ENCODE data around the gene SCAMP2. TPM values are rescaled to one million over a fixed set of nuclear protein-coding genes. Genes with fewer than 3 reads are reported as not detected.
A peak's percentile ranks its signal among the peaks of the same experiment; 100 is the strongest.

Gene SCAMP2
- total and polyA plus RNA-seq, 2 of the 13 experiments (the other 11 are each of a cell fraction or from before 2014, with no cell fraction given) = 34.8 to 121 TPM

DNA sequence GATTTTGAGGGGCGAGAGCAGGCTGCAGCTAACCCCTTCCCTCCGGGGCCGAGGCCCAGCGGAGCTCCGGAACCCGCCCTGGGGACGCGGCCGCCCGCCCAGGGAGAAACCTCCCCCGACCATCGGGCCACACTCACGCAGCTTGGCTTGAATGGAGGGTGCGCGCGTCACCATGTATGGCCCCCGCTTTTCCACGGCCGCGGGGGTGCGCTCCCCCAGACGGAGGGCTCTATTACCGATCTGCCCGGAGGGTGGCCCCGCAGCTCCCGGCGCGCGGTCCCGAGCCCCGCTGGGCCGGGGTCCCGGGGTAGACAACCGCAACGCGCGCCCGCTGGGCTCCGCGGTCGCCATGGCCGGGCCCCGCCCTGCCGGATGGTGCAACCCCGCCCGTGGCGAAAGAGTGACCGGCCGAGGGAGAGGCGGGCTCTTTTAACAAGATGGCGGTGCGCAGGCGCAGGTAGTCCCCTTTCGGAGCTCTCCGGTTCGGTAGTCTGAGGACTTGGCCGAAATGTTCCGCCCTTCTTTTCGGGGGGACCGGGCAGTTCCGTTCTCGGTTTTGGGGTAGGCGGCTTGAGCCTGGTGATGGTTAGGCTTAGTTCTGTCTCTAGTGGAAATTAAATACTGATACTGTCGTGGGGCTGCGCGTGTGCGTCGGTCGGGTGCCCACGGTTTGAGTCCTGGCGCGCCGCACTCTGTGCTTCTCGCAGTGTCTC, 33.4 kb upstream of the SCAMP2 start, which contains the start of gene FAM219B (continued):
- TF ChIP-seq SP4 (CRISPR knock-in tag; IDR thresholded peaks at IDR 0.05) (peak; percentile 67), HIVEP1 (CRISPR knock-in tag; IDR thresholded peaks at IDR 0.05) (no peak), AHR (CRISPR knock-in tag; IDR thresholded peaks at IDR 0.05) (no peak), PLRG1 (conservative IDR thresholded peaks at IDR 0.05) (no peak), ZNF543 (CRISPR knock-in tag; IDR thresholded peaks at IDR 0.05) (peak; percentile 51; the same call in 1 of the 2 replicates), ZNF709 (CRISPR knock-in tag; IDR thresholded peaks at IDR 0.05) (no peak), YEATS4 (CRISPR knock-in tag; IDR thresholded peaks at IDR 0.05; ENCODE audit: borderline replicate concordance) (peak; percentile 79), ZNF496 (CRISPR knock-in tag; IDR thresholded peaks at IDR 0.05; ENCODE audit: insufficient replicate concordance) (no peak), ZNF30 (CRISPR knock-in tag; IDR thresholded peaks at IDR 0.05) (no peak), MAX (IDR thresholded peaks at IDR 0.05) (peak; percentile 50), ZNF264 (CRISPR knock-in tag; IDR thresholded peaks at IDR 0.05) (0 out of 2 replicates have a peak, but pooled peaks have one; percentile 26), SUZ12 (IDR thresholded peaks at IDR 0.05; ENCODE audit: low read depth, low read length) (no peak), ZNF550 (CRISPR knock-in tag; IDR thresholded peaks at IDR 0.05; ENCODE audit: borderline replicate concordance) (0 out of 2 replicates have a peak, but pooled peaks have one; percentile 40), ZNF124 (CRISPR knock-in tag; IDR thresholded peaks at IDR 0.05) (peak; percentile 60; the same call in 1 of the 2 replicates), ERF (CRISPR knock-in tag; IDR thresholded peaks at IDR 0.05) (peak; percentile 56; the same call in 1 of the 2 replicates), POLR2A (IDR thresholded peaks at IDR 0.05; ENCODE audit: insufficient read depth in 1 of 2, low read depth in 2 of 2, low read length in 2 of 2) (peak; percentile 43 to 85; a peak in 3 of 4 replicates), ZBTB3 (CRISPR knock-in tag; IDR thresholded peaks at IDR 0.05; ENCODE audit: borderline replicate concordance, low read depth) (no peak), ZSCAN31 (CRISPR knock-in tag; IDR thresholded peaks at IDR 0.05; ENCODE audit: low read depth) (no peak), ZSCAN25 (CRISPR knock-in tag; IDR thresholded peaks at IDR 0.05) (0 out of 2 replicates have a peak, but pooled peaks have one; percentile 23), EP300 (IDR thresholded peaks at IDR 0.05; ENCODE audit: low read depth in 2 of 2, low read length in 2 of 2) (no peak), EP300 (CRISPR knock-in tag; IDR thresholded peaks at IDR 0.05; ENCODE audit: borderline replicate concordance) (no peak), ZNF841 (CRISPR knock-in tag; IDR thresholded peaks at IDR 0.05; ENCODE audit: borderline replicate concordance) (no peak), ZMYM4 (CRISPR knock-in tag; IDR thresholded peaks at IDR 0.05) (peak; percentile 30; the same call in 1 of the 2 replicates), ELF3 (CRISPR knock-in tag; IDR thresholded peaks at IDR 0.05) (peak; percentile 30)
- TF ChIP-seq, protein P1, sequence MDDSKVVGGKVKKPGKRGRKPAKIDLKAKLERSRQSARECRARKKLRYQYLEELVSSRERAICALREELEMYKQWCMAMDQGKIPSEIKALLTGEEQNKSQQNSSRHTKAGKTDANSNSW (CRISPR knock-in tag; IDR thresholded peaks at IDR 0.05; ENCODE audit: borderline replicate concordance) = no peak; the same call in 1 of the 2 replicates
- TF ChIP-seq, protein P2, sequence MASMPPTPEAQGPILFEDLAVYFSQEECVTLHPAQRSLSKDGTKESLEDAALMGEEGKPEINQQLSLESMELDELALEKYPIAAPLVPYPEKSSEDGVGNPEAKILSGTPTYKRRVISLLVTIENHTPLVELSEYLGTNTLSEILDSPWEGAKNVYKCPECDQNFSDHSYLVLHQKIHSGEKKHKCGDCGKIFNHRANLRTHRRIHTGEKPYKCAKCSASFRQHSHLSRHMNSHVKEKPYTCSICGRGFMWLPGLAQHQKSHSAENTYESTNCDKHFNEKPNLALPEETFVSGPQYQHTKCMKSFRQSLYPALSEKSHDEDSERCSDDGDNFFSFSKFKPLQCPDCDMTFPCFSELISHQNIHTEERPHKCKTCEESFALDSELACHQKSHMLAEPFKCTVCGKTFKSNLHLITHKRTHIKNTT (CRISPR knock-in tag; IDR thresholded peaks at IDR 0.05) = no peak
- TF ChIP-seq, protein P3, sequence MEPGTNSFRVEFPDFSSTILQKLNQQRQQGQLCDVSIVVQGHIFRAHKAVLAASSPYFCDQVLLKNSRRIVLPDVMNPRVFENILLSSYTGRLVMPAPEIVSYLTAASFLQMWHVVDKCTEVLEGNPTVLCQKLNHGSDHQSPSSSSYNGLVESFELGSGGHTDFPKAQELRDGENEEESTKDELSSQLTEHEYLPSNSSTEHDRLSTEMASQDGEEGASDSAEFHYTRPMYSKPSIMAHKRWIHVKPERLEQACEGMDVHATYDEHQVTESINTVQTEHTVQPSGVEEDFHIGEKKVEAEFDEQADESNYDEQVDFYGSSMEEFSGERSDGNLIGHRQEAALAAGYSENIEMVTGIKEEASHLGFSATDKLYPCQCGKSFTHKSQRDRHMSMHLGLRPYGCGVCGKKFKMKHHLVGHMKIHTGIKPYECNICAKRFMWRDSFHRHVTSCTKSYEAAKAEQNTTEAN (CRISPR knock-in tag; conservative IDR thresholded peaks at IDR 0.05) = peak; percentile 18; the same call in 1 of the 2 replicates

Measured in HepG2 (cell line).